ENCODE data around the gene NANOS3. TPM values are rescaled to one million over a fixed set of nuclear protein-coding genes. Genes with fewer than 3 reads are reported as not detected.

The NANOS3 gene
- total RNA-seq, 2 experiments from 2014 or later: not detected

- Histone ChIP-seq H3K4me2 (ENCODE audit: low read length) (peak overlapping the region; percentile 74), H3K36me3 (ENCODE audit: insufficient read depth, low read length) (no peaks in the 10 kb centered on the region), H2AFZ (ENCODE audit: low read length) (peak overlapping the region; percentile 83), H3K4me1 (ENCODE audit: insufficient read depth, low read length, poor library complexity, severe bottlenecking) (peaks cover 67% of the 10 kb centered on the region), H4K20me1 (ENCODE audit: insufficient read depth, low read length) (no peaks in the 10 kb centered on the region), H3K79me2 (ENCODE audit: insufficient read depth, low read depth, low read length) (no peaks in the 10 kb centered on the region), H3K27ac (ENCODE audit: low read depth, low read length, poor library complexity, severe bottlenecking) (no peak overlapping the region), H3K4me3 (ENCODE audit: low read depth, low read length, poor library complexity, severe bottlenecking) (peak overlapping the region; percentile 68), H3K9me3 (ENCODE audit: low read length) (no peaks in the 10 kb centered on the region), H3K9me2 (ENCODE audit: insufficient read depth, low read length) (no peaks in the 10 kb centered on the region)
- ChIA-PET CTCF (ENCODE audit: unreplicated experiment) (no interaction called here), POLR2A (no interaction called here)
- intact Hi-C loops (cut with micrococcal nuclease; ENCODE audit: unreplicated experiment): no loop called here
- TF ChIP-seq CTCF (conservative IDR thresholded peaks at IDR 0.05; ENCODE audit: low read length) (no peak), EZH2phosphoT487 (IDR thresholded peaks at IDR 0.05; ENCODE audit: borderline replicate concordance, low read depth, low read length) (no peak)
- DNase-seq (ENCODE audit: low spot score): no peak
- no TSS peak for BruUV-seq (replicated peaks)
These were observed 33.6 kb upstream of the NANOS3 start for GRCh38 chr19:13843104-13843921.

- no TSS peak for BruUV-seq (replicated peaks)
- H3K79me2 ChIP-seq (ENCODE audit: insufficient read depth, low read depth, low read length): no peaks in the 10 kb centered on the region
- H3K4me1 ChIP-seq (ENCODE audit: insufficient read depth, low read length, poor library complexity, severe bottlenecking): peaks cover 59% of the 10 kb centered on the region
- ChIA-PET CTCF (ENCODE audit: unreplicated experiment) (interaction anchor here (0.7 kb wide), 1 partner anchor 293 kb away, joined by 10 read pairs; no protein-coding TSS in a partner anchor), POLR2A (interaction anchor here (0.6 kb wide), 1 partner anchor 516 kb away, joined by 3 read pairs; no protein-coding TSS in a partner anchor)
- DNase-seq (ENCODE audit: low spot score): no peak
- no peaks in the 10 kb centered on the region for H3K36me3 ChIP-seq (ENCODE audit: insufficient read depth, low read length)
- H4K20me1 ChIP-seq (ENCODE audit: insufficient read depth, low read length): no peaks in the 10 kb centered on the region
- H3K27ac ChIP-seq (ENCODE audit: low read depth, low read length, poor library complexity, severe bottlenecking): no peak overlapping the region
- H3K9me3 ChIP-seq (ENCODE audit: low read length): no peaks in the 10 kb centered on the region
- H3K9me2 ChIP-seq (ENCODE audit: insufficient read depth, low read length): no peaks in the 10 kb centered on the region
- no peak for TF ChIP-seq EZH2phosphoT487 (IDR thresholded peaks at IDR 0.05; ENCODE audit: borderline replicate concordance, low read depth, low read length)
- no peak for TF ChIP-seq CTCF (conservative IDR thresholded peaks at IDR 0.05; ENCODE audit: low read length)
- no peak overlapping the region for H2AFZ ChIP-seq (ENCODE audit: low read length)
- no peak overlapping the region for H3K4me2 ChIP-seq (ENCODE audit: low read length)
- intact Hi-C loops (cut with micrococcal nuclease; ENCODE audit: unreplicated experiment): no loop called here
- no peak overlapping the region for H3K4me3 ChIP-seq (ENCODE audit: low read depth, low read length, poor library complexity, severe bottlenecking)
These were observed 32.8 kb upstream of the NANOS3 start for GRCh38 chr19:13844130-13844631.
